Measurements from ENCODE around the gene CHMP1A. TPM values are rescaled to one million over a fixed set of nuclear protein-coding genes. Genes with fewer than 3 reads are reported as not detected.

Gene CHMP1A
- total and polyA plus RNA-seq, 2 of the 8 experiments (the other 6 are each of a cell fraction or from before 2014, with no cell fraction given) = 64.4 to 75.8 TPM

DNA sequence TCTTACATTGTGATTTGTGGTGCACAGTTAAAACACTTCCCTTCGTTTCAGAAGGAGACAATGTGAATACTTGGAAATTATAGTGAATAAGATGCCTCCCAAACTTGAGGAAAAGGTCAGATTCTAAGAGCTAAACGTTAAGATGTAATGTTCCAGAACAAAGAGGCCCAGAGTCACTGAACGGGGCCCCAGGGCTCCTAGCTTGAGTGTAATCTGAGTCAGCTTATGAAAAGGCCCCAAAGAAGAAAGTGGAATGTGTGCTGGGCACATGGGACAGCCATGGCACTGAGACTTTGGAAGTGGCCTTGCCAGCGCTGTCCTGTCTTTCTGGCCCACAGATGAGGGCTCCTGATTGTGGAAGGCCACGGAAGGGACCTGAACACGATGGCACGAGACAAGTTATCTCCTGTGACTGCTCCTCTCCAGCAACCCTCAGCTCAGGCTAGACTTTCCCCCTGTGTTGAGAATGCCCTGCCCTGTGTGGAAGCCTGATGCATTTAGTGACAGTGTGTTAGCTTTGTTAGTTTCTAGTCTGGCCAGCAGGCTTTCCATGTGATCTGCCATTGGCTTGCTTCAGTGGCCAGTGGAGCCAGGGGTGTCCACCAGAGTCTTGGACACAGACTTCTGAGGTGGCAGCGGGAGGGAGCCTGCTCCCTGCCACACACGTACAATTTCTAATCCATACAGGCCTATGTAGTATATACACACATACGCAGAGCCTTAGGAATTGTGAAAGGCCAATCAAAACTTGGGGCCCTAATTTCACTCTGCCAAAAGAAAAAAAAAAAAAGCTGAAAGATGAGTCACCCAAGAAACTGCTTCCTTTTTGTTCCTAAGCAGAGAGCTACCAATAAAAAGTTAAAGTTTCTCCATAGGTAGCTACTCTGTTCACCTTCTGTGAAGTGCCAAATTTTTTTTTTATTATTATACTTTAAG lies 13.3 kb upstream of the CHMP1A start (continued):
- TF ChIP-seq, protein P1, sequence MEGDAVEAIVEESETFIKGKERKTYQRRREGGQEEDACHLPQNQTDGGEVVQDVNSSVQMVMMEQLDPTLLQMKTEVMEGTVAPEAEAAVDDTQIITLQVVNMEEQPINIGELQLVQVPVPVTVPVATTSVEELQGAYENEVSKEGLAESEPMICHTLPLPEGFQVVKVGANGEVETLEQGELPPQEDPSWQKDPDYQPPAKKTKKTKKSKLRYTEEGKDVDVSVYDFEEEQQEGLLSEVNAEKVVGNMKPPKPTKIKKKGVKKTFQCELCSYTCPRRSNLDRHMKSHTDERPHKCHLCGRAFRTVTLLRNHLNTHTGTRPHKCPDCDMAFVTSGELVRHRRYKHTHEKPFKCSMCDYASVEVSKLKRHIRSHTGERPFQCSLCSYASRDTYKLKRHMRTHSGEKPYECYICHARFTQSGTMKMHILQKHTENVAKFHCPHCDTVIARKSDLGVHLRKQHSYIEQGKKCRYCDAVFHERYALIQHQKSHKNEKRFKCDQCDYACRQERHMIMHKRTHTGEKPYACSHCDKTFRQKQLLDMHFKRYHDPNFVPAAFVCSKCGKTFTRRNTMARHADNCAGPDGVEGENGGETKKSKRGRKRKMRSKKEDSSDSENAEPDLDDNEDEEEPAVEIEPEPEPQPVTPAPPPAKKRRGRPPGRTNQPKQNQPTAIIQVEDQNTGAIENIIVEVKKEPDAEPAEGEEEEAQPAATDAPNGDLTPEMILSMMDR (IDR thresholded peaks at IDR 0.05; ENCODE audit: control extremely low read depth in 1 of 3, insufficient read depth in 1 of 3, low read depth in 1 of 3, low read length in 3 of 3) = no peak
- TF ChIP-seq SUZ12 (IDR thresholded peaks at IDR 0.05; ENCODE audit: low read length) (no peak), NANOG (IDR thresholded peaks at IDR 0.05; ENCODE audit: insufficient read depth, low read depth, low read length, poor library complexity, severe bottlenecking) (no peak), CREB1 (IDR thresholded peaks at IDR 0.05) (no peak), RFX5 (IDR thresholded peaks at IDR 0.05; ENCODE audit: borderline replicate concordance, low read depth, low read length) (no peak), NRF1 (IDR thresholded peaks at IDR 0.05; ENCODE audit: low read depth, low read length) (no peak), TCF12 (IDR thresholded peaks at IDR 0.05; ENCODE audit: low read depth, low read length) (no peak), CHD2 (IDR thresholded peaks at IDR 0.05; ENCODE audit: low read length) (no peak), HDAC2 (IDR thresholded peaks at IDR 0.05; ENCODE audit: borderline replicate concordance in 1 of 2, low read depth in 2 of 2, low read length in 2 of 2) (no peak), EP300 (IDR thresholded peaks at IDR 0.05; ENCODE audit: borderline replicate concordance in 1 of 2, low read depth in 2 of 2, low read length in 2 of 2) (no peak)

All from H1 (cell line).